Prostate gland (tissue), 2 donors: ENCODE data around the gene TSSC4. TPM values are rescaled to one million over a fixed set of nuclear protein-coding genes. Genes with fewer than 3 reads are reported as not detected.
A peak's percentile ranks its signal among the peaks of the same experiment; 100 is the strongest.
"Not testable (repeated sequence)": the region's sequence is repeated elsewhere in the genome, so short reads cannot be mapped to it uniquely, and the experiment has no call there.

ENCODE experiments used
- DNase-seq: peaks from one replicate; pipeline ENCODE4 v3.0.0-alpha.2; 2019; ENCODE audit warnings: low spot score
- H3K27ac ChIP-seq, 2 donors: fragments of 200-600 bp; sonication (generic); 2 replicates each; pipeline ENCODE4 v1.5.1; 2017 to 2019
- H3K27me3 ChIP-seq: fragments of 200-600 bp; sonication (generic); replicated peaks from 2 replicates; pipeline ENCODE4 v1.5.1; 2019; ENCODE audit not compliant: insufficient read depth
- H3K36me3 ChIP-seq, 2 donors: fragments of 200-600 bp; sonication (generic); 1 replicate in 1 of 2; 2 replicates in 1 of 2; pipeline versions ENCODE4 v1.5.1 to v1.8.1; 2017 to 2019
- H3K4me1 ChIP-seq: fragments of 200-600 bp; sonication (generic); replicated peaks from 2 replicates; pipeline ENCODE4 v1.5.1; 2019
- H3K4me3 ChIP-seq, 2 donors: fragments of 200-600 bp; sonication (generic); 2 replicates each; pipeline ENCODE4 v1.5.1; 2017 to 2019
- H3K9me3 ChIP-seq: fragments of 200-600 bp; sonication (generic); 2 replicates; pipeline ENCODE4 v1.5.1; 2017
- CTCF ChIP-seq, 4 experiments: fragments of 200-600 bp in 2 of 4; fragments of 450-650 bp in 2 of 4; sonication (generic) in 2 of 4; IDR thresholded peaks; 1 replicate in 3 of 4; 2 replicates in 1 of 4; pipeline ENCODE4 v1.5.1; 2016 to 2019; ENCODE audit warnings: antibody characterized with exemption in 4 of 4, mild to moderate bottlenecking in 2 of 4, moderate library complexity in 2 of 4
- POLR2A ChIP-seq: fragments of 450-650 bp; IDR thresholded peaks from one replicate; pipeline ENCODE4 v1.6.1; 2016; ENCODE audit warnings: antibody characterized with exemption, mild to moderate bottlenecking
- POLR2AphosphoS5 ChIP-seq: sonication (generic); formaldehyde crosslinking; IDR thresholded peaks from one replicate; pipeline ENCODE4 v1.6.1; 2017; ENCODE audit warnings: antibody characterized with exemption
- WGBS: methylation state at CpG from one replicate; pipeline ENCODE4 v1.1.5; 2018; 5-methylcytosine and 5-hydroxymethylcytosine counted together
- intact Hi-C: fragments of 100-400 bp; cut with DNase I; formaldehyde crosslinking; loops from one replicate; pipeline ENCODE4 v1.14.2; 2022
- total RNA-seq, 2 donors: library from RNA; depleted of rRNA; stranded (reverse); fragments of >200 nt; gene quantifications; one replicate each; pipeline ENCODE4 v1.1.0, GENCODE V29; 2016

TSSC4 gene
- total RNA-seq, 2 donors from 2014 or later: 40.4 to 71.1 TPM

DNA sequence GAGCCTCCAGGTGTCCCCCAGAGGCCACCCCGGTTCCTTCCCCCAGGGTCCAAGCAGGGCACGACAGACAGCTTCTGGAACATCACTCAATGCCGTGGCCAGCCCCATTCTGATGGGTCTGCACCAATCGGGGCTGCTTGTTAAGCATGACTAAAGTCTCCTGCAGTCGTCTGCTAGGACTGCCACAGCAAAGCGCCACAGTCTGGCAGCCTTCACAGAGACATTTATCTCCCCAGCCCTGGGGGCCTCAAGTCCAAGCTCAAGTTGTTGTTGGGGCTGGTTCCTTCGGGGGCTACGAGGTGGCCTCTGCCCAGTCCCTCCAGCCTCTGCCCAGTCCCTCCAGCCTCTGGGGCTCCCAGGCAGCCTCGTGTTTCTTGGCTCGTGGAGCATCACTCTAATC is 37.4 kb upstream of the TSSC4 start:
- DNase-seq: no peak
- Histone ChIP-seq H3K4me1 (peaks cover 8% of the 10 kb centered on the region), H3K36me3 (no peaks in the 10 kb centered on the region), H3K27ac (no peak overlapping the region), H3K27me3 (no peaks in the 10 kb centered on the region), H3K4me3 (no peak overlapping the region), H3K9me3 (no peaks in the 10 kb centered on the region)
- TF ChIP-seq POLR2A (no peak), CTCF (IDR thresholded peaks at IDR 0.05) (no peak), POLR2AphosphoS5 (no peak)
- intact Hi-C loops: no loop called here
- WGBS: 86% methylated on average over 10 of the region's 10 CpGs

DNA sequence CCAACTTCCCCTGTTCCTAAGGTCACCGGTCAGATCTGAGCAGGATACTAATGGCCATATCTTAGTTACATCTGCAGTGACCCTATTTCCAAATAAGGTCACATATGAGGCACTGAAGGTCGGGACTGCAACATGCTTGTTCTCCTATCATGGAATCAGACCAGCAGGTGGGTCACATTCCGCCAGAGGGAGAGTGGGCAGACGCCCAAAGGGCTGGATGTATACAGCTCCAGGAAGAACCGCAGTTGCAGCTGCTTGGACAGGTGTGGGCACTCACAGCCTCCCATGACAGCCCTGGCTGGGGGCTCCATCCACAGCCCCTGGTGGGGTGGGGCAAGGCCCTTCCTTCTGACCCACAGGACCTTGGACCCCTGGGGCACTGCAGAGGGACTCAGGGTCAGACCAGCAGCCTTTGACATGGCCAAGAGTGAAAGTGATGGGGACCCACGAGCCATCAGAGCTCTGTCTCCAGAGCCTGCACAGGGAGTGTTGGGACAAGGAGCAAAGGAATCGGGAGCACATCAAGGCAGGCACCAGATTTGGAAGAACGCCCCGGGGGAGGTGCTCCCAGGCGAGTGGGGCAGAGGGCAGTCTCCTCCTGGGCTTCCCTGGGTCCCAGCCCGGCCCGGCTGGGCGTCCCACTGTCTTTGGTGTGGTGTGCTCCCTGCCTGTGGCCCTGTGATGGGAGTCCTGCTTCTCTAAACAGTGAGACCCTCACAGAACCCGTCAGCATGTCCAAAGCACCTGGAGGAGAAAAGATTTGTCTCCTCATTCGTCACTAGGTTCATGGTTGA is 36.8 kb upstream of the TSSC4 start:
- no peak overlapping the region for H3K27ac ChIP-seq
- intact Hi-C loops: no loop called here
- H3K27me3 ChIP-seq: no peaks in the 10 kb centered on the region
- no peaks in the 10 kb centered on the region for H3K9me3 ChIP-seq
- 89% methylated on average over 15 of the region's 15 CpGs for WGBS
- H3K4me3 ChIP-seq: no peak overlapping the region
- TF ChIP-seq POLR2A (no peak), CTCF (IDR thresholded peaks at IDR 0.05) (no peak), POLR2AphosphoS5 (no peak)
- peaks cover 8% of the 10 kb centered on the region for H3K4me1 ChIP-seq
- no peaks in the 10 kb centered on the region for H3K36me3 ChIP-seq
- no peak for DNase-seq

DNA sequence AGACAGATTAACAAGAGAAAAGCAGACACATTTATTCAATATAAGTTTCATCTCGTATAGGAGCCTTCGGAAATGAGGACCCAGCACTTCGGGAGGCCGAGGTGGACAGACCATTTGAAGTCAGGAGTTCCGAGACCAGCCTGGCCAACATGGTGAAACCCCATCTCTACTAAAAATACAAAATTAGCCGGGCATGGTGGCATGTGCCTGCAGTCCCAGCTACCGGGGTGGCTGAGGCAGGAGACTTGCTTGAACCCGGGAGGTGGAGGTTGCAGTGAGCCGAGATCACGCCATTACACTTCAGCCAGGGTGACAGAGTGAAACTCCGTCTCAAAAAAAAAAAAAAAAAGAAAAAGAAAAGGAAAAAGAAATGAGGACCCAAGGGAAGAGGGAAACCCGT is 36.2 kb upstream of the TSSC4 start:
- H3K4me1 ChIP-seq, H3K36me3 ChIP-seq, intact Hi-C loops, H3K4me3 ChIP-seq, H3K9me3 ChIP-seq, DNase-seq, H3K27ac ChIP-seq, H3K27me3 ChIP-seq: not testable (repeated sequence)
- 97% methylated on average over 12 of the region's 12 CpGs for WGBS

GRCh38 chr11:2365571-2366210 is 34.9 kb upstream of the TSSC4 start:
- no peak for DNase-seq
- intact Hi-C loops: no loop called here
- Histone ChIP-seq H3K27me3 (no peaks in the 10 kb centered on the region), H3K9me3 (no peaks in the 10 kb centered on the region), H3K4me3 (no peak overlapping the region), H3K27ac (no peak overlapping the region), H3K36me3 (no peaks in the 10 kb centered on the region), H3K4me1 (peaks cover 8% of the 10 kb centered on the region)
- TF ChIP-seq POLR2A (no peak), CTCF (IDR thresholded peaks at IDR 0.05) (no peak), POLR2AphosphoS5 (no peak)
- 82% methylated on average over 11 of the region's 16 CpGs for WGBS

DNA sequence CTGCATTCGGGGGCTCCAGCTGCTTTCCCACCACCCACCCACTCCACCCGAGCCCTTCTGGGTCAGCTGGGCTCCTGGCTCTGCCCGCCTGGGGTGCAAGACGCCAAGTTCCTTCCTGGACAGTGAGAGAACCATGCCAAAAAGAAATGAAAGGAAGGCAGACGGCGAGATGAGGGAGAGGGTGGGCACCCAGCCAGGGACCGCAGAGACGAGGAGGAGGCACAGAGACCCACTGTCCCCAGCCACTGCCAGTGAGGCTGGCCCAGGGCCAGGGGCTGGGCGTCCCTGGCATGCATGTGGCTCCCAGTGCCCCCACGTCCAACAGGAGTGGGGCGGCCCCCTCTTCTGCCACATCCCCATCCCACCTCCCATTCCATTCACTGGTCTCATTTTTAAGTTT is 34.3 kb upstream of the TSSC4 start:
- Histone ChIP-seq H3K4me3 (no peak overlapping the region), H3K9me3 (no peaks in the 10 kb centered on the region), H3K27ac (no peak overlapping the region), H3K4me1 (peaks cover 8% of the 10 kb centered on the region), H3K36me3 (no peaks in the 10 kb centered on the region), H3K27me3 (no peaks in the 10 kb centered on the region)
- WGBS: 14% methylated on average over 11 of the region's 11 CpGs
- peak; percentile 47 for TF ChIP-seq POLR2AphosphoS5
- TF ChIP-seq POLR2A: no peak
- intact Hi-C loops: no loop called here
- no peak for DNase-seq

DNA sequence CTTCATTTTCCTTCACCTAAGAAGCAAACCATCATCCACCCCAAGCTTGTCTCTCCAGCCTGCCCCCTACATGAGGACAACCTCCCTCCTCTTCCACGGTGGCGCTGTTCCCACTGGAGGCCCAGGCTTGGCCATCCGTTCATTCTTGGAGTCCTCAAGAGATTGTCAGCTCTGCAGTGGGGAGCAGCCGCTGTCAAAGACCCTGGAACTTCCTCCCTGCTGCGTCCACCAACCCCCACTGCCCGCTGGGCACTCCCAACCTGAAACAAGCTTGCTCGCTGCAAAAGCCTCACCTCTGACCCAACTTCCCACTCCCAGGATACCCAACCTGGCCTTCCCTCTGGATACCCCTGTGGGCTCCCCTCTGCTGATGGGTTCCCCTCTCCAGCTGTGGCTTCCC is 33.8 kb upstream of the TSSC4 start:
- intact Hi-C loops: no loop called here
- 73% methylated on average over 7 of the region's 7 CpGs for WGBS
- TF ChIP-seq POLR2A: no peak
- TF ChIP-seq POLR2AphosphoS5: no peak
- TF ChIP-seq CTCF (IDR thresholded peaks at IDR 0.05): no peak

More for the DNA sequence above, 33.8 kb upstream of the TSSC4 start:
- no peaks in the 10 kb centered on the region for H3K9me3 ChIP-seq
- H3K4me1 ChIP-seq: peaks cover 8% of the 10 kb centered on the region
- DNase-seq: no peak
- no peak overlapping the region for H3K27ac ChIP-seq
- H3K27me3 ChIP-seq: no peaks in the 10 kb centered on the region
- H3K36me3 ChIP-seq: no peaks in the 10 kb centered on the region
- no peak overlapping the region for H3K4me3 ChIP-seq
